Activated effector memory CD4-positive, alpha-beta T cell treated with Interleukin-2 at 50 U/mL for 16 hours (primary cell): ENCODE data around the gene LRRC10B.

Experiments used
- DNase-seq: peaks from one replicate; pipeline ENCODE4 v3.0.0-alpha.2; 2020

Gene LRRC10B

GRCh38 chr11:61510166-61510919, 1.8 kb downstream of the LRRC10B start:
- no peak for DNase-seq

- no peak for DNase-seq
Measured at GRCh38 chr11:61510974-61511373, 2.4 kb downstream of the LRRC10B start.

GRCh38 chr11:61511383-61511782, 2.8 kb downstream of the LRRC10B start:
- no peak for DNase-seq

- no peak for DNase-seq
Measured at GRCh38 chr11:61512435-61512834, 3.9 kb downstream of the LRRC10B start.

GRCh38 chr11:61513143-61513765, 4.7 kb downstream of the LRRC10B start:
- DNase-seq, result no peak

- no peak for DNase-seq
Measured at GRCh38 chr11:61514050-61514917, 5.7 kb downstream of the LRRC10B start.

GRCh38 chr11:61515686-61516085, 7.1 kb downstream of the LRRC10B start:
- DNase-seq, result no peak

GRCh38 chr11:61516191-61516590, 7.6 kb downstream of the LRRC10B start:
- no peak for DNase-seq

GRCh38 chr11:61516675-61517572, 8.4 kb downstream of the LRRC10B start:
- peak; percentile 32 for DNase-seq

GRCh38 chr11:61518032-61518795, 9.7 kb downstream of the LRRC10B start:
- no peak for DNase-seq

- DNase-seq, result no peak
Measured at GRCh38 chr11:61522881-61523280, 14.3 kb downstream of the LRRC10B start.

- no peak for DNase-seq
Measured at GRCh38 chr11:61524446-61524845, 15.9 kb downstream of the LRRC10B start.

GRCh38 chr11:61524963-61525587, 16.5 kb downstream of the LRRC10B start:
- no peak for DNase-seq

- no peak for DNase-seq
Measured at GRCh38 chr11:61526229-61526628, 17.7 kb downstream of the LRRC10B start.

- DNase-seq, result no peak
Measured at GRCh38 chr11:61526956-61527731, 18.6 kb downstream of the LRRC10B start.

GRCh38 chr11:61528114-61528513, 19.6 kb downstream of the LRRC10B start:
- DNase-seq, result no peak

GRCh38 chr11:61529537-61530225, 21.1 kb downstream of the LRRC10B start:
- DNase-seq, result no peak

- no peak for DNase-seq
Measured at GRCh38 chr11:61531044-61531443, 22.5 kb downstream of the LRRC10B start.

GRCh38 chr11:61532134-61533038, 23.8 kb downstream of the LRRC10B start:
- DNase-seq, result peak; percentile 14
